PC-3 (cell line): ENCODE results near the gene TCFL5.

Source experiments
- EZH2 ChIP-seq: fragments of 300-600 bp; sonication (generic); IDR thresholded peaks from one replicate; pipeline ENCODE4 v1.6.1; 2017; ENCODE audit warnings: antibody characterized with exemption, mild to moderate bottlenecking, low read length; ENCODE audit not compliant: unreplicated experiment
- EZH2phosphoT487 ChIP-seq: fragments of 300-600 bp; sonication (generic); IDR thresholded peaks from 2 replicates; pipeline ENCODE4 v1.6.1; 2018; ENCODE audit warnings: mild to moderate bottlenecking, antibody characterized with exemption, low read length, borderline replicate concordance
- TF ChIP-seq, protein P1 (sequence below): fragments of 300-600 bp; sonication (generic); conservative IDR thresholded peaks from 2 replicates; pipeline ENCODE4 v1.5.1; 2017; ENCODE audit warnings: antibody characterized with exemption, low read depth, mild to moderate bottlenecking, low read length

- TF ChIP-seq, protein P1, sequence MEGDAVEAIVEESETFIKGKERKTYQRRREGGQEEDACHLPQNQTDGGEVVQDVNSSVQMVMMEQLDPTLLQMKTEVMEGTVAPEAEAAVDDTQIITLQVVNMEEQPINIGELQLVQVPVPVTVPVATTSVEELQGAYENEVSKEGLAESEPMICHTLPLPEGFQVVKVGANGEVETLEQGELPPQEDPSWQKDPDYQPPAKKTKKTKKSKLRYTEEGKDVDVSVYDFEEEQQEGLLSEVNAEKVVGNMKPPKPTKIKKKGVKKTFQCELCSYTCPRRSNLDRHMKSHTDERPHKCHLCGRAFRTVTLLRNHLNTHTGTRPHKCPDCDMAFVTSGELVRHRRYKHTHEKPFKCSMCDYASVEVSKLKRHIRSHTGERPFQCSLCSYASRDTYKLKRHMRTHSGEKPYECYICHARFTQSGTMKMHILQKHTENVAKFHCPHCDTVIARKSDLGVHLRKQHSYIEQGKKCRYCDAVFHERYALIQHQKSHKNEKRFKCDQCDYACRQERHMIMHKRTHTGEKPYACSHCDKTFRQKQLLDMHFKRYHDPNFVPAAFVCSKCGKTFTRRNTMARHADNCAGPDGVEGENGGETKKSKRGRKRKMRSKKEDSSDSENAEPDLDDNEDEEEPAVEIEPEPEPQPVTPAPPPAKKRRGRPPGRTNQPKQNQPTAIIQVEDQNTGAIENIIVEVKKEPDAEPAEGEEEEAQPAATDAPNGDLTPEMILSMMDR, result no peak
- TF ChIP-seq EZH2 (no peak), EZH2phosphoT487 (no peak)
Measured at GRCh38 chr20:62809530-62810428, 51.8 kb downstream of the TCFL5 start.
